ENCODE data around the gene LDAF1.
"Not testable (repeated sequence)": the region's sequence is repeated elsewhere in the genome, so short reads cannot be mapped to it uniquely, and the experiment has no call there.

Gene LDAF1

DNA sequence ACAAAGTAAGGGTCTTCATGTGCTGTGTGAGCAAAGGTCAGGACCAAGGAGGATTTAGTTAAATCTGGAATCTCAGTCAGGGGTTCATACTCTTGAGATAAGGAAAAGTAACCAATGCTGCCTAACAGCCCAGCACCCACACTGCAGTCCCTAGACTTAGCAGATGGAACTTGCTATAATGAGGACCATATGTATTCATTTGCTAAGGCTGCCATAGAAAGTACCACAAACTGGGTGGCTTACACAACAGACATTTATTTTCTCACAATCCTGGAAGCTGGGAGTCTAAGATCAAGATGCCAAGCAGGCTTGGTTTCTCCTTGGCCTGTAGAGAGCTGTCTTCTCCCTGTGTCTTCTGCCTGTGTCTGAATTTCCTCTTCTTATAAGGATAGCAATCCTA is 32.1 kb downstream of the LDAF1 start:
- Histone ChIP-seq H3K36me3 (no peaks in the 10 kb centered on the region), H3K4me3 (ENCODE audit: low read depth in 1 of 2, low read length in 1 of 2) (no peak overlapping the region), H3K4me1 (ENCODE audit: control insufficient read depth in 1 of 2, insufficient read depth in 1 of 2, low read depth in 1 of 2, low read length in 1 of 2) (no peaks in the 10 kb centered on the region), H3K27me3 (peaks cover 4% of the 10 kb centered on the region), H3K9me3 (no peaks in the 10 kb centered on the region), H3K27ac (no peak overlapping the region)
- no peak for TF ChIP-seq CTCF (IDR thresholded peaks at IDR 0.05)

GRCh38 chr16:21192991-21193390 is 34.5 kb downstream of the LDAF1 start:
- Histone ChIP-seq H3K9me3 (no peaks in the 10 kb centered on the region), H3K4me1 (ENCODE audit: control insufficient read depth in 1 of 2, insufficient read depth in 1 of 2, low read depth in 1 of 2, low read length in 1 of 2) (no peaks in the 10 kb centered on the region), H3K27ac (no peak overlapping the region), H3K27me3 (peaks cover 15% of the 10 kb centered on the region), H3K4me3 (ENCODE audit: low read depth in 1 of 2, low read length in 1 of 2) (no peak overlapping the region), H3K36me3 (no peaks in the 10 kb centered on the region)
- no peak for TF ChIP-seq CTCF (IDR thresholded peaks at IDR 0.05)

DNA sequence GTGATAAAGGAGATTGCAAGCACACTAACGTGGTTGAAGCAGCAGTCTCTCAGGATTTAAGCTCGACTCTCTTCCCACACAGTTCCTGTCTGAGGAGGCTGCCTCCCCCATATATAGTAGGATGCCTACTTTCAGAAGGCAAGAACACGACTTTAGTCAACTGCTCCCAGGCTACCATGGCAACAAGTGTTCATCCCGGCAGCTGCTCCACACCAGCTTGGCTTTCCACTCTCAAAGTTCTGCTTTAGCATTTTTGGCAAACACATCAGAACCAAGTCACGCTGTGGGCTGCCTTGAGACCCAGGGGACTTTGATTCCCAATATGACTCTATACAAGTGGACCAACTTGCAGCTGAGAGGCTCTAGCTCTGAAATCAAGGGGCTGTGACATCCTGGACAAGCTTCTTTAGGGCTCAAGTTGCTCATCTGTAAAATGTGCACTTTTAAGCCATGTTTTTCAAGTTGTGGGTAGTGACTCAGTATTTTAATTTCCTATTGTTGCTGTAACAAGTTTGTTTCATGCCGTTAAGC is 36.4 kb downstream of the LDAF1 start:
- peaks cover 15% of the 10 kb centered on the region for H3K27me3 ChIP-seq
- H3K4me3 ChIP-seq (ENCODE audit: low read depth in 1 of 2, low read length in 1 of 2): no peak overlapping the region
- no peaks in the 10 kb centered on the region for H3K4me1 ChIP-seq (ENCODE audit: control insufficient read depth in 1 of 2, insufficient read depth in 1 of 2, low read depth in 1 of 2, low read length in 1 of 2)
- no peak for TF ChIP-seq CTCF (IDR thresholded peaks at IDR 0.05)
- H3K27ac ChIP-seq: no peak overlapping the region
- no peaks in the 10 kb centered on the region for H3K9me3 ChIP-seq
- H3K36me3 ChIP-seq: no peaks in the 10 kb centered on the region

GRCh38 chr16:21195330-21195729 is 36.9 kb downstream of the LDAF1 start:
- not testable (repeated sequence) for H3K4me1 ChIP-seq (ENCODE audit: control insufficient read depth in 1 of 2, insufficient read depth in 1 of 2, low read depth in 1 of 2, low read length in 1 of 2); H3K27ac ChIP-seq; H3K36me3 ChIP-seq; H3K9me3 ChIP-seq; H3K4me3 ChIP-seq (ENCODE audit: low read depth in 1 of 2, low read length in 1 of 2)
- H3K27me3 ChIP-seq: peaks cover 20% of the 10 kb centered on the region

GRCh38 chr16:21197112-21197511 is 38.6 kb downstream of the LDAF1 start:
- TF ChIP-seq CTCF (IDR thresholded peaks at IDR 0.05): no peak
- Histone ChIP-seq H3K36me3 (no peaks in the 10 kb centered on the region), H3K4me1 (ENCODE audit: control insufficient read depth in 1 of 2, insufficient read depth in 1 of 2, low read depth in 1 of 2, low read length in 1 of 2) (no peaks in the 10 kb centered on the region), H3K27ac (no peak overlapping the region), H3K9me3 (no peaks in the 10 kb centered on the region), H3K27me3 (peaks cover 37% of the 10 kb centered on the region), H3K4me3 (ENCODE audit: low read depth in 1 of 2, low read length in 1 of 2) (no peak overlapping the region)

DNA sequence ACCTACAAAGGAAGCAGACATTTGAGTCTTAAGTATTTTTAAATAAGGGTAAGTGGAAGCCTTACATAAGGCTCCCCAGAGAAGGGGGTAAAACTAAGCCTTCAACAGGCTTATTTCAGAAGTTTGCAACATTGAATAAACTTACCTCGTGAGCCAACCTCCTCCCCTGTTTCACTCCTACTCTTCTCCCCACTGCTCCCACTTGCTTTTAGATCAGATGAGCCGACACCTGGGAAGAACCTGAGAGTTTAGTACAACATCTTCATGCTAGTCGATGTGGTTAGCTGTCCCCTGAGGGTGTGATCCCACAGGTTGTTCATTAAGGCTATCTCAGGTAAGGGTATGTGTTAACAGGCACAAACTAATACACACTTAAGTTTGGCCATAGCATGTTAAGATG is 39.1 kb downstream of the LDAF1 start:
- TF ChIP-seq CTCF (IDR thresholded peaks at IDR 0.05): no peak
- no peaks in the 10 kb centered on the region for H3K36me3 ChIP-seq
- no peaks in the 10 kb centered on the region for H3K9me3 ChIP-seq
- H3K27ac ChIP-seq: no peak overlapping the region
- peaks cover 42% of the 10 kb centered on the region for H3K27me3 ChIP-seq
- H3K4me1 ChIP-seq (ENCODE audit: control insufficient read depth in 1 of 2, insufficient read depth in 1 of 2, low read depth in 1 of 2, low read length in 1 of 2): no peaks in the 10 kb centered on the region
- no peak overlapping the region for H3K4me3 ChIP-seq (ENCODE audit: low read depth in 1 of 2, low read length in 1 of 2)
